ENCODE data around the gene CDH4. TPM values are rescaled to one million over a fixed set of nuclear protein-coding genes. Genes with fewer than 3 reads are reported as not detected.

Gene CDH4
- total and polyA plus RNA-seq, 2 of the 13 experiments (the other 11 are each of a cell fraction or from before 2014, with no cell fraction given): not detected

- no peak for TF ChIP-seq ZBTB49 (CRISPR knock-in tag; IDR thresholded peaks at IDR 0.05; ENCODE audit: borderline replicate concordance)
- no peak for TF ChIP-seq NAIF1 (CRISPR knock-in tag; IDR thresholded peaks at IDR 0.05; ENCODE audit: borderline replicate concordance)
- no peak for TF ChIP-seq ZNF510 (CRISPR knock-in tag; IDR thresholded peaks at IDR 0.05; ENCODE audit: low read depth)
- TF ChIP-seq RXRA (CRISPR knock-in tag; IDR thresholded peaks at IDR 0.05): no peak
These were observed 47.9 kb upstream of the CDH4 start (continued) for GRCh38 chr20:61204206-61204605.

- no peak for ATAC-seq
- H3K4me1 ChIP-seq (ENCODE audit: insufficient read depth, low read length): no peaks in the 10 kb centered on the region
- ChIA-PET POLR2A (no interaction called here), CTCF (ENCODE audit: low intra/inter-chr PET ratio, low total read pairs) (no interaction called here)
- no peaks in the 10 kb centered on the region for H3K79me2 ChIP-seq (ENCODE audit: insufficient read depth, low read length)
- H3K27me3 ChIP-seq (ENCODE audit: control insufficient read depth in 1 of 2, insufficient read depth in 2 of 2, low read length in 2 of 2): peaks cover 0 to 14% of the 10 kb centered on the region in 2 experiments; a peak in 3 of 5 replicates
- no peak overlapping the region for H3K27ac ChIP-seq (ENCODE audit: extremely low read length, insufficient read depth, low read length)
- in situ Hi-C loops (cut with HindIII; ENCODE audit: extremely low pct_ligation_motif_present, low pct_unique_long_range_greater_than_20kb) (no loop called here), intact Hi-C loops (cut with micrococcal nuclease; ENCODE audit: unreplicated experiment) (no loop called here)
- H3K9me3 ChIP-seq (ENCODE audit: low read length): no peaks in the 10 kb centered on the region
- TF ChIP-seq KMT2A (CRISPR knock-in tag; IDR thresholded peaks at IDR 0.05): no peak
- no peak for TF ChIP-seq ZNF468 (CRISPR knock-in tag; IDR thresholded peaks at IDR 0.05)
- no peak for TF ChIP-seq MAX (IDR thresholded peaks at IDR 0.05)
- no peak for TF ChIP-seq TEF (CRISPR knock-in tag; IDR thresholded peaks at IDR 0.05)
- no peak for TF ChIP-seq ZNF776 (CRISPR knock-in tag; IDR thresholded peaks at IDR 0.05)
- WGBS (ENCODE audit: low lambda C conversion rate): 9% methylated on average over 6 of the region's 6 CpGs
- no peaks in the 10 kb centered on the region for H4K20me1 ChIP-seq (ENCODE audit: insufficient read depth, low read length)
- no peak for FAIRE-seq
- no peak for DNase-seq (ENCODE audit: low spot score)
- H3K4me3 ChIP-seq (replicated peaks in 1 of 3; ENCODE audit: insufficient read depth in 1 of 3, low read depth in 2 of 3, low read length in 3 of 3): no peak overlapping the region
- H3K4me2 ChIP-seq (ENCODE audit: low read depth, low read length): no peak overlapping the region
- H3K36me3 ChIP-seq (replicated peaks in 1 of 2; ENCODE audit: control insufficient read depth in 1 of 2, insufficient read depth in 2 of 2, low read length in 2 of 2): no peaks in the 10 kb centered on the region
- BruUV-seq (replicated peaks): no TSS peak
- no peak overlapping the region for H3K9ac ChIP-seq (ENCODE audit: insufficient read depth, low read depth, low read length)
- H2AFZ ChIP-seq (ENCODE audit: low read length): no peak overlapping the region
These were observed 46.3 kb upstream of the CDH4 start for GRCh38 chr20:61205769-61206168.

Data from HepG2 (cell line).